WTC11 (cell line): ENCODE measurements around the gene PROCA1. TPM values are rescaled to one million over a fixed set of nuclear protein-coding genes. Genes with fewer than 3 reads are reported as not detected.

Experiments used
- ATF1 ChIP-seq: sonication (generic); formaldehyde crosslinking; IDR thresholded peaks from 2 replicates; pipeline ENCODE4 v1.8.1; 2023; ENCODE audit warnings: mild to moderate bottlenecking, moderate library complexity, missing genetic modification reagents
- ATF2 ChIP-seq: sonication (generic); formaldehyde crosslinking; IDR thresholded peaks from 2 replicates; pipeline ENCODE4 v1.8.1; 2022; ENCODE audit warnings: low read depth, missing genetic modification reagents, borderline replicate concordance
- CBFB ChIP-seq: sonication (generic); formaldehyde crosslinking; IDR thresholded peaks from 2 replicates; pipeline ENCODE4 v1.8.1; 2022; ENCODE audit warnings: mild to moderate bottlenecking, low read depth, missing genetic modification reagents
- CREB1 ChIP-seq: sonication (generic); formaldehyde crosslinking; IDR thresholded peaks from 2 replicates; pipeline ENCODE4 v1.8.0; 2023; ENCODE audit warnings: mild to moderate bottlenecking, missing genetic modification reagents
- ETV6 ChIP-seq: sonication (generic); formaldehyde crosslinking; IDR thresholded peaks from 2 replicates; pipeline ENCODE4 v1.8.1; 2022; ENCODE audit warnings: mild to moderate bottlenecking, missing genetic modification reagents
- FOXK1 ChIP-seq: sonication (generic); formaldehyde crosslinking; IDR thresholded peaks from 2 replicates; pipeline ENCODE4 v1.8.0; 2022; ENCODE audit warnings: mild to moderate bottlenecking, moderate library complexity, missing genetic modification reagents
- FOXP1 ChIP-seq: sonication (generic); formaldehyde crosslinking; IDR thresholded peaks from 2 replicates; pipeline ENCODE4 v1.8.0; 2022; ENCODE audit warnings: missing genetic modification reagents, mild to moderate bottlenecking, moderate library complexity, borderline replicate concordance
- GABPB1 ChIP-seq: sonication (generic); formaldehyde crosslinking; IDR thresholded peaks from 2 replicates; pipeline ENCODE4 v1.8.1; 2023; ENCODE audit warnings: mild to moderate bottlenecking, missing genetic modification reagents
- GRHL2 ChIP-seq: fragments of 250-450 bp; sonication (Bioruptor Pico); IDR thresholded peaks from 2 replicates; pipeline ENCODE4 v1.8.0; 2022; ENCODE audit warnings: mild to moderate bottlenecking, moderate library complexity; ENCODE audit not compliant: insufficient replicate concordance, severe bottlenecking
- HMGA2 ChIP-seq: fragments of 250-450 bp; sonication (Bioruptor Pico); IDR thresholded peaks from 2 replicates; pipeline ENCODE4 v1.4.0; 2021; ENCODE audit warnings: mild to moderate bottlenecking, moderate library complexity
- HMGXB4 ChIP-seq: sonication (generic); formaldehyde crosslinking; IDR thresholded peaks from 2 replicates; pipeline ENCODE4 v1.8.1; 2023; ENCODE audit warnings: mild to moderate bottlenecking, moderate library complexity, missing genetic modification reagents
- JAZF1 ChIP-seq: fragments of 250-450 bp; sonication (Bioruptor Pico); IDR thresholded peaks from 2 replicates; pipeline ENCODE4 v1.9.0; 2021; ENCODE audit warnings: moderate library complexity, mild to moderate bottlenecking, inconsistent platforms
- JUN ChIP-seq: sonication (generic); formaldehyde crosslinking; IDR thresholded peaks from 2 replicates; pipeline ENCODE4 v1.8.0; 2023; ENCODE audit warnings: mild to moderate bottlenecking, missing genetic modification reagents
- MYBL2 ChIP-seq: sonication (generic); formaldehyde crosslinking; IDR thresholded peaks from 2 replicates; pipeline ENCODE4 v1.8.1; 2023; ENCODE audit warnings: mild to moderate bottlenecking, moderate library complexity, missing genetic modification reagents
- PRRX2 ChIP-seq: fragments of 250-450 bp; sonication (Bioruptor Pico); IDR thresholded peaks from 2 replicates; pipeline ENCODE4 v1.8.0; 2021; ENCODE audit warnings: mild to moderate bottlenecking
- SOX15 ChIP-seq: fragments of 250-450 bp; sonication (Bioruptor Pico); IDR thresholded peaks from 2 replicates; pipeline ENCODE4 v1.9.0; 2021; ENCODE audit warnings: mild to moderate bottlenecking
- SP1 ChIP-seq: sonication (generic); formaldehyde crosslinking; conservative IDR thresholded peaks from 2 replicates; pipeline ENCODE4 v1.8.1; 2022; ENCODE audit warnings: missing genetic modification reagents
- TEAD4 ChIP-seq: sonication (generic); formaldehyde crosslinking; IDR thresholded peaks from 2 replicates; pipeline ENCODE4 v1.8.0; 2022; ENCODE audit warnings: mild to moderate bottlenecking, missing genetic modification reagents
- ZNF121 ChIP-seq: sonication (generic); formaldehyde crosslinking; IDR thresholded peaks from 2 replicates; pipeline ENCODE4 v1.8.0; 2023; ENCODE audit warnings: missing genetic modification reagents
- ZNF263 ChIP-seq: sonication (generic); formaldehyde crosslinking; IDR thresholded peaks from 2 replicates; pipeline ENCODE4 v1.8.1; 2022; ENCODE audit warnings: low read depth, mild to moderate bottlenecking, moderate library complexity, missing genetic modification reagents
- ZNF396 ChIP-seq: fragments of 250-450 bp; sonication (Bioruptor Pico); IDR thresholded peaks from 2 replicates; pipeline ENCODE4 v1.8.0; 2021; ENCODE audit warnings: mild to moderate bottlenecking, moderate library complexity, borderline replicate concordance
- ZNF416 ChIP-seq: fragments of 250-450 bp; sonication (Bioruptor Pico); IDR thresholded peaks from 2 replicates; pipeline ENCODE4 v1.9.0; 2021; ENCODE audit warnings: mild to moderate bottlenecking, inconsistent platforms
- total RNA-seq: library from RNA; stranded (reverse); gene quantifications from 3 replicates; pipeline ENCODE4 v1.2.3, GENCODE V29; 2021
- TF ChIP-seq, protein P1 (sequence below): sonication (generic); formaldehyde crosslinking; IDR thresholded peaks from 2 replicates; pipeline ENCODE4 v1.8.0; 2022; ENCODE audit warnings: mild to moderate bottlenecking, missing genetic modification reagents
- TF ChIP-seq, protein P2 (sequence below): fragments of 250-450 bp; sonication (Bioruptor Pico); IDR thresholded peaks from 2 replicates; pipeline ENCODE4 v1.9.0; 2021; ENCODE audit warnings: mild to moderate bottlenecking, borderline replicate concordance
- TF ChIP-seq, protein P3 (sequence below): sonication (generic); formaldehyde crosslinking; IDR thresholded peaks from 2 replicates; pipeline ENCODE4 v1.8.0; 2022; ENCODE audit warnings: mild to moderate bottlenecking, missing genetic modification reagents
- TF ChIP-seq, protein P4 (sequence below): sonication (generic); formaldehyde crosslinking; IDR thresholded peaks from 2 replicates; pipeline ENCODE4 v1.8.0; 2023; ENCODE audit warnings: mild to moderate bottlenecking, missing genetic modification reagents
- TF ChIP-seq, protein P5 (sequence below): fragments of 250-450 bp; sonication (Bioruptor Pico); IDR thresholded peaks from 2 replicates; pipeline ENCODE4 v1.9.0; 2021; ENCODE audit warnings: moderate library complexity, mild to moderate bottlenecking, inconsistent platforms, borderline replicate concordance

The PROCA1 gene
- total RNA-seq, 1 experiment from 2014 or later, result 28.4 TPM

DNA sequence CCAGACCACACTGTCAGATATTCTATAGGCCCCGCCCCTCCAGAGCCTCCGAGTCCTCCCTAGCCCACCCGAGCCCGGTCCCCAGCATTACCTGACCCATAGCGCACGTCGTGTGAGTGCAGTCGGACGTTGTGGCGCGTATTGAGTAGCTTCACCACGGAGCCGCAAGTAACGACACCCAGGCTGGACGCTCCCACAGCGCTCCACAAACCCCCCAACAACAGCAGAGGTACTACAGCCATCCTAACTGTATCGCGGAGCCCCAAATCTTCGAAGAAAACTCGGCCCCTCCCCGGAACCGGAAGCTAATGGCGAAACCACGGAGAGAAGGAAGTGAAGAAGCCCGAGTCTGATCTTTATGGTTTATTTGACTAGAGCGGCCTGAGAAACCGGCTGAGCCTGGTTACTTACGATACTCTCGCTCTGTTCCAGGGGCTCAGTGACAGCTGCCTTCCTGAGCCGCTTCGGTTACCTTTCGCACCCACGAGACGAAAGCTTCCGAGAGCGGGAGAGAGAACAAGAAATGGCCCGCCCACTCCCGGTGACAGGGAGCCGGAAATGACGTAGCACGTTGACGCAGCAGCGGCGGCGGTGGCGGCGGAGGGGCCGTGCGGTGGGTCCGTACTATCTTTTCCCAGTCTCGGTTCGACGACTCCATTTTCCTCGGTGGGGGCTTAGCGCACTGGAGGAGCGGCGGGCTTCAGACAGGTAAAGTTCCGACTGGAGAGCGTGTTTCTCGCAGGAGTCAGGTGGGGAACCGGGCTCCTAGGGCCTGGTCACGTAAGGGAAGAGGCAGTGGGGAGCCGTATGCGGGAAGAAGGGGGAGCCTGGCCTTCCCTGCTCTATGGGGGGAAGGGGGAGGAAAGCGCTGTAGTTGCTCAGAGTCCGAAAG is 49.8 kb downstream of the PROCA1 start, which contains the start of the genes SDF2 and SUPT6H (continued):
- TF ChIP-seq, protein P1, sequence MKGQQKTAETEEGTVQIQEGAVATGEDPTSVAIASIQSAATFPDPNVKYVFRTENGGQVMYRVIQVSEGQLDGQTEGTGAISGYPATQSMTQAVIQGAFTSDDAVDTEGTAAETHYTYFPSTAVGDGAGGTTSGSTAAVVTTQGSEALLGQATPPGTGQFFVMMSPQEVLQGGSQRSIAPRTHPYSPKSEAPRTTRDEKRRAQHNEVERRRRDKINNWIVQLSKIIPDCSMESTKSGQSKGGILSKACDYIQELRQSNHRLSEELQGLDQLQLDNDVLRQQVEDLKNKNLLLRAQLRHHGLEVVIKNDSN (CRISPR knock-in tag), result no peak; the same call in 1 of the 2 replicates
- TF ChIP-seq HMGA2 (no peak), JUN (CRISPR knock-in tag) (no peak), JAZF1 (no peak), CBFB (CRISPR knock-in tag) (no peak), TEAD4 (CRISPR knock-in tag) (no peak), ZNF396 (CRISPR knock-in tag) (no peak), MYBL2 (CRISPR knock-in tag) (no peak), ATF1 (no peak), SP1 (CRISPR knock-in tag) (peak; percentile 48), ZNF416 (CRISPR knock-in tag) (no peak), GABPB1 (CRISPR knock-in tag) (peak; percentile 77; the same call in 1 of the 2 replicates), HMGXB4 (CRISPR knock-in tag) (no peak), FOXK1 (CRISPR knock-in tag) (peak; percentile 74), ATF2 (CRISPR knock-in tag) (no peak), CREB1 (CRISPR knock-in tag) (no peak), ZNF121 (CRISPR knock-in tag) (no peak), ZNF263 (no peak), GRHL2 (CRISPR knock-in tag) (no peak), PRRX2 (no peak), FOXP1 (CRISPR knock-in tag) (no peak), SOX15 (no peak), ETV6 (CRISPR knock-in tag) (0 out of 2 replicates have a peak, but pooled peaks have one; percentile 38)
- TF ChIP-seq, protein P2, sequence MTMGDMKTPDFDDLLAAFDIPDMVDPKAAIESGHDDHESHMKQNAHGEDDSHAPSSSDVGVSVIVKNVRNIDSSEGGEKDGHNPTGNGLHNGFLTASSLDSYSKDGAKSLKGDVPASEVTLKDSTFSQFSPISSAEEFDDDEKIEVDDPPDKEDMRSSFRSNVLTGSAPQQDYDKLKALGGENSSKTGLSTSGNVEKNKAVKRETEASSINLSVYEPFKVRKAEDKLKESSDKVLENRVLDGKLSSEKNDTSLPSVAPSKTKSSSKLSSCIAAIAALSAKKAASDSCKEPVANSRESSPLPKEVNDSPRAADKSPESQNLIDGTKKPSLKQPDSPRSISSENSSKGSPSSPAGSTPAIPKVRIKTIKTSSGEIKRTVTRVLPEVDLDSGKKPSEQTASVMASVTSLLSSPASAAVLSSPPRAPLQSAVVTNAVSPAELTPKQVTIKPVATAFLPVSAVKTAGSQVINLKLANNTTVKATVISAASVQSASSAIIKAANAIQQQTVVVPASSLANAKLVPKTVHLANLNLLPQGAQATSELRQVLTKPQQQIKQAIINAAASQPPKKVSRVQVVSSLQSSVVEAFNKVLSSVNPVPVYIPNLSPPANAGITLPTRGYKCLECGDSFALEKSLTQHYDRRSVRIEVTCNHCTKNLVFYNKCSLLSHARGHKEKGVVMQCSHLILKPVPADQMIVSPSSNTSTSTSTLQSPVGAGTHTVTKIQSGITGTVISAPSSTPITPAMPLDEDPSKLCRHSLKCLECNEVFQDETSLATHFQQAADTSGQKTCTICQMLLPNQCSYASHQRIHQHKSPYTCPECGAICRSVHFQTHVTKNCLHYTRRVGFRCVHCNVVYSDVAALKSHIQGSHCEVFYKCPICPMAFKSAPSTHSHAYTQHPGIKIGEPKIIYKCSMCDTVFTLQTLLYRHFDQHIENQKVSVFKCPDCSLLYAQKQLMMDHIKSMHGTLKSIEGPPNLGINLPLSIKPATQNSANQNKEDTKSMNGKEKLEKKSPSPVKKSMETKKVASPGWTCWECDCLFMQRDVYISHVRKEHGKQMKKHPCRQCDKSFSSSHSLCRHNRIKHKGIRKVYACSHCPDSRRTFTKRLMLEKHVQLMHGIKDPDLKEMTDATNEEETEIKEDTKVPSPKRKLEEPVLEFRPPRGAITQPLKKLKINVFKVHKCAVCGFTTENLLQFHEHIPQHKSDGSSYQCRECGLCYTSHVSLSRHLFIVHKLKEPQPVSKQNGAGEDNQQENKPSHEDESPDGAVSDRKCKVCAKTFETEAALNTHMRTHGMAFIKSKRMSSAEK (CRISPR knock-in tag), result no peak
- TF ChIP-seq, protein P3, sequence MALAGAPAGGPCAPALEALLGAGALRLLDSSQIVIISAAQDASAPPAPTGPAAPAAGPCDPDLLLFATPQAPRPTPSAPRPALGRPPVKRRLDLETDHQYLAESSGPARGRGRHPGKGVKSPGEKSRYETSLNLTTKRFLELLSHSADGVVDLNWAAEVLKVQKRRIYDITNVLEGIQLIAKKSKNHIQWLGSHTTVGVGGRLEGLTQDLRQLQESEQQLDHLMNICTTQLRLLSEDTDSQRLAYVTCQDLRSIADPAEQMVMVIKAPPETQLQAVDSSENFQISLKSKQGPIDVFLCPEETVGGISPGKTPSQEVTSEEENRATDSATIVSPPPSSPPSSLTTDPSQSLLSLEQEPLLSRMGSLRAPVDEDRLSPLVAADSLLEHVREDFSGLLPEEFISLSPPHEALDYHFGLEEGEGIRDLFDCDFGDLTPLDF (CRISPR knock-in tag), result no peak
- TF ChIP-seq, protein P4, sequence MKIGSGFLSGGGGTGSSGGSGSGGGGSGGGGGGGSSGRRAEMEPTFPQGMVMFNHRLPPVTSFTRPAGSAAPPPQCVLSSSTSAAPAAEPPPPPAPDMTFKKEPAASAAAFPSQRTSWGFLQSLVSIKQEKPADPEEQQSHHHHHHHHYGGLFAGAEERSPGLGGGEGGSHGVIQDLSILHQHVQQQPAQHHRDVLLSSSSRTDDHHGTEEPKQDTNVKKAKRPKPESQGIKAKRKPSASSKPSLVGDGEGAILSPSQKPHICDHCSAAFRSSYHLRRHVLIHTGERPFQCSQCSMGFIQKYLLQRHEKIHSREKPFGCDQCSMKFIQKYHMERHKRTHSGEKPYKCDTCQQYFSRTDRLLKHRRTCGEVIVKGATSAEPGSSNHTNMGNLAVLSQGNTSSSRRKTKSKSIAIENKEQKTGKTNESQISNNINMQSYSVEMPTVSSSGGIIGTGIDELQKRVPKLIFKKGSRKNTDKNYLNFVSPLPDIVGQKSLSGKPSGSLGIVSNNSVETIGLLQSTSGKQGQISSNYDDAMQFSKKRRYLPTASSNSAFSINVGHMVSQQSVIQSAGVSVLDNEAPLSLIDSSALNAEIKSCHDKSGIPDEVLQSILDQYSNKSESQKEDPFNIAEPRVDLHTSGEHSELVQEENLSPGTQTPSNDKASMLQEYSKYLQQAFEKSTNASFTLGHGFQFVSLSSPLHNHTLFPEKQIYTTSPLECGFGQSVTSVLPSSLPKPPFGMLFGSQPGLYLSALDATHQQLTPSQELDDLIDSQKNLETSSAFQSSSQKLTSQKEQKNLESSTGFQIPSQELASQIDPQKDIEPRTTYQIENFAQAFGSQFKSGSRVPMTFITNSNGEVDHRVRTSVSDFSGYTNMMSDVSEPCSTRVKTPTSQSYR (CRISPR knock-in tag), result no peak
- TF ChIP-seq, protein P5, sequence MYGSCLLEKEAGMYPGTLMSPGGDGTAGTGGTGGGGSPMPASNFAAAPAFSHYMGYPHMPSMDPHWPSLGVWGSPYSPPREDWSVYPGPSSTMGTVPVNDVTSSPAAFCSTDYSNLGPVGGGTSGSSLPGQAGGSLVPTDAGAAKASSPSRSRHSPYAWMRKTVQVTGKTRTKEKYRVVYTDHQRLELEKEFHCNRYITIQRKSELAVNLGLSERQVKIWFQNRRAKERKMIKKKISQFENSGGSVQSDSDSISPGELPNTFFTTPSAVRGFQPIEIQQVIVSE (CRISPR knock-in tag), result no peak
